Measurements from ENCODE around the gene ANKRD6. TPM values are rescaled to one million over a fixed set of nuclear protein-coding genes. Genes with fewer than 3 reads are reported as not detected.

Gene ANKRD6
- total RNA-seq, 1 experiment from 2014 or later = 5.6 TPM

GRCh38 chr6:89482126-89482525, 49.2 kb downstream of the ANKRD6 start:
- H3K4me3 Mint-ChIP-seq = no peak overlapping the region
- H3K27ac ChIP-seq (ENCODE audit: insufficient read length, low read depth, low read length) = no peak overlapping the region
- H2BK5ac ChIP-seq (ENCODE audit: insufficient read length, low read length) = no peak overlapping the region
- no peaks in the 10 kb centered on the region; a peak in 1 of 5 replicates for H3K9me3 Mint-ChIP-seq
- H3K4ac ChIP-seq (ENCODE audit: low read depth, low read length) = no peak overlapping the region
- no peak overlapping the region for H2BK20ac ChIP-seq (ENCODE audit: low read depth, low read length, poor library complexity, severe bottlenecking)
- WGBS (ENCODE audit: extremely low coverage, insufficient read length, low lambda C conversion rate) = no CpG with 5 or more reads among the region's 1 CpG
- no peaks in the 10 kb centered on the region for H3K23me2 ChIP-seq (ENCODE audit: insufficient read length, low read depth, low read length, poor library complexity, severe bottlenecking)
- no peaks in the 10 kb centered on the region; the same call in 1 of the 2 replicates for H3K4me1 ChIP-seq (ENCODE audit: insufficient read depth, low read length)
- H4K8ac ChIP-seq (replicated peaks; ENCODE audit: insufficient read length, low read depth, low read length) = no peak overlapping the region
- peak overlapping the region in 1 of 3 experiments; percentile 9; a peak in 1 of 7 replicates for H3K27ac Mint-ChIP-seq
- H3K27me3 Mint-ChIP-seq (ENCODE audit: low read depth) = no peaks in the 10 kb centered on the region
- no peaks in the 10 kb centered on the region for H3K79me1 ChIP-seq (ENCODE audit: insufficient read depth, low read depth, low read length, poor library complexity, severe bottlenecking)
- no peak for DNase-seq
- H3K56ac ChIP-seq (ENCODE audit: insufficient read length, low read depth, low read length) = no peak overlapping the region
- no peaks in the 10 kb centered on the region for H3K36me3 Mint-ChIP-seq (ENCODE audit: insufficient read depth in 1 of 3, low read depth in 3 of 3)
- no peak overlapping the region for H3K23ac ChIP-seq (ENCODE audit: insufficient read length, low read depth, low read length)
- H3T11ph ChIP-seq (ENCODE audit: low read length) = no peak overlapping the region
- H3K4me1 Mint-ChIP-seq = peaks cover 32 to 42% of the 10 kb centered on the region in 2 experiments
- H2BK15ac ChIP-seq (ENCODE audit: low read depth, low read length) = no peak overlapping the region
- TF ChIP-seq CTCF (conservative IDR thresholded peaks at IDR 0.05) = no peak
- H2AFZ ChIP-seq (ENCODE audit: low read length) = no peak overlapping the region
- H3K4me2 ChIP-seq (ENCODE audit: insufficient read depth, insufficient read length, low read length) = no peak overlapping the region
- H3K79me2 ChIP-seq (ENCODE audit: insufficient read depth, low read length) = no peaks in the 10 kb centered on the region
- H3K27me3 ChIP-seq (ENCODE audit: insufficient read depth, low read length) = no peaks in the 10 kb centered on the region
- no peaks in the 10 kb centered on the region for H3K9me3 ChIP-seq (ENCODE audit: control insufficient read depth, low read depth, low read length)
- no peak overlapping the region for H2BK12ac ChIP-seq (ENCODE audit: insufficient read length, low read depth, low read length)
- no peak overlapping the region for H3K9ac ChIP-seq (ENCODE audit: extremely low read depth, insufficient read length, low read length)
- no peak overlapping the region for H2AK5ac ChIP-seq (ENCODE audit: insufficient read length, low read length)
- no peaks in the 10 kb centered on the region for H4K20me1 ChIP-seq (ENCODE audit: control insufficient read depth, insufficient read depth, insufficient read length)
- H3K14ac ChIP-seq (ENCODE audit: insufficient read depth, low read length) = no peak overlapping the region
- no peak overlapping the region for H4K5ac ChIP-seq (ENCODE audit: insufficient read length, low read depth, low read length)
- no peak overlapping the region for H2BK120ac ChIP-seq (ENCODE audit: low read depth, low read length, poor library complexity, severe bottlenecking)
- H3K18ac ChIP-seq (ENCODE audit: insufficient read length, low read depth, low read length) = no peak overlapping the region
- no peak overlapping the region for H4K91ac ChIP-seq (ENCODE audit: insufficient read length, low read depth, low read length)
